NB4 (cell line): ENCODE results near the gene KCNQ2.

Experiments used
- POLR2A ChIP-seq: IDR thresholded peaks from 2 replicates; pipeline ENCODE4 v1.6.1; 2011; ENCODE audit warnings: mild to moderate bottlenecking; ENCODE audit not compliant: insufficient read length; ENCODE audit errors: extremely low read depth
- TF ChIP-seq, protein P1 (sequence below): IDR thresholded peaks from one replicate; pipeline ENCODE4 v1.5.1; 2012; ENCODE audit warnings: low read depth, low read length

- TF ChIP-seq, protein P1, sequence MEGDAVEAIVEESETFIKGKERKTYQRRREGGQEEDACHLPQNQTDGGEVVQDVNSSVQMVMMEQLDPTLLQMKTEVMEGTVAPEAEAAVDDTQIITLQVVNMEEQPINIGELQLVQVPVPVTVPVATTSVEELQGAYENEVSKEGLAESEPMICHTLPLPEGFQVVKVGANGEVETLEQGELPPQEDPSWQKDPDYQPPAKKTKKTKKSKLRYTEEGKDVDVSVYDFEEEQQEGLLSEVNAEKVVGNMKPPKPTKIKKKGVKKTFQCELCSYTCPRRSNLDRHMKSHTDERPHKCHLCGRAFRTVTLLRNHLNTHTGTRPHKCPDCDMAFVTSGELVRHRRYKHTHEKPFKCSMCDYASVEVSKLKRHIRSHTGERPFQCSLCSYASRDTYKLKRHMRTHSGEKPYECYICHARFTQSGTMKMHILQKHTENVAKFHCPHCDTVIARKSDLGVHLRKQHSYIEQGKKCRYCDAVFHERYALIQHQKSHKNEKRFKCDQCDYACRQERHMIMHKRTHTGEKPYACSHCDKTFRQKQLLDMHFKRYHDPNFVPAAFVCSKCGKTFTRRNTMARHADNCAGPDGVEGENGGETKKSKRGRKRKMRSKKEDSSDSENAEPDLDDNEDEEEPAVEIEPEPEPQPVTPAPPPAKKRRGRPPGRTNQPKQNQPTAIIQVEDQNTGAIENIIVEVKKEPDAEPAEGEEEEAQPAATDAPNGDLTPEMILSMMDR: no peak
- no peak for TF ChIP-seq POLR2A
Measured at GRCh38 chr20:63394069-63394919, 78.2 kb downstream of the KCNQ2 start.
